HCT116 (cell line): ENCODE measurements around the gene PILRA. TPM values are rescaled to one million over a fixed set of nuclear protein-coding genes. Genes with fewer than 3 reads are reported as not detected.

Source experiments
- ATAC-seq: fragments of 200-7000 bp; cut with Tn5 transposase; 2 replicates; pipeline ENCODE4 v1.9.1; 2020; ENCODE audit warnings: mild to moderate bottlenecking, moderate library complexity
- BruUV-seq: library from RNA; stranded (reverse); fragments of 400-500 nt; replicated peaks from 2 replicates; lab custom pipeline; 2021; lab: Mats Ljungman, UMichigan
- CTCF ChIA-PET: fragments of 300-600 bp; sonication (Branson Sonifier 250); formaldehyde crosslinking; loops from one replicate; lab custom pipeline; 2021; ENCODE audit warnings: antibody characterized with exemption; lab: Charles Lee
- POLR2A ChIA-PET: fragments of 300-600, 350-600 bp; sonication (Branson Sonifier 250); formaldehyde crosslinking; loops from one replicate; lab custom pipeline; 2021; ENCODE audit warnings: antibody characterized with exemption; lab: Charles Lee
- RAD21 ChIA-PET, 2 experiments: fragments of 300-600 bp; sonication (Branson Sonifier 250); formaldehyde crosslinking; loops; one replicate each; lab custom pipeline; 2023; ENCODE audit warnings: low total read pairs in 2 of 2; ENCODE audit not compliant: uncharacterized antibody in 2 of 2, unreplicated experiment in 2 of 2, low non-redundant PET in 1 of 2; lab: Charles Lee
- DNase-seq: peaks from one replicate; pipeline ENCODE4 v3.0.0-alpha.2; 2010; ENCODE audit warnings: low read depth, low spot score
- H2AFZ ChIP-seq: fragments of 200-600 bp; shearing (Covaris generic), sonication (generic); 2 replicates; pipeline ENCODE4 v1.6.1; 2017; ENCODE audit warnings: low read depth, mixed run types, mixed read lengths, antibody characterized with exemption, low read length; ENCODE audit not compliant: poor library complexity, severe bottlenecking
- H3K27ac ChIP-seq: 2 replicates; pipeline ENCODE4 v1.5.1; 2012; ENCODE audit warnings: low read depth, low read length
- H3K27me3 ChIP-seq: fragments of 200-600 bp; sonication (generic); 2 replicates; pipeline ENCODE4 v1.6.1; 2016; ENCODE audit warnings: mixed run types, low read length, mixed read lengths; ENCODE audit not compliant: insufficient read depth
- H3K36me3 ChIP-seq, 2 experiments: fragments of 200-500 bp in 1 of 2; fragments of 200-600 bp in 1 of 2; sonication (Bioruptor generic) in 1 of 2; sonication (generic) in 1 of 2; 2 replicates each; pipeline versions ENCODE4 v1.5.1 to v1.6.1; 2014 to 2016; ENCODE audit warnings: low read length in 2 of 2, inconsistent platforms in 1 of 2, mixed read lengths in 1 of 2, mixed run types in 1 of 2; ENCODE audit not compliant: insufficient read depth in 2 of 2, control insufficient read depth in 1 of 2
- H3K4me1 ChIP-seq, 2 experiments: fragments of 200-600 bp in 1 of 2; sonication (generic) in 1 of 2; 2 replicates each; pipeline versions ENCODE4 v1.5.1 to v1.6.1; 2012 to 2017; ENCODE audit warnings: low read length in 2 of 2, inconsistent platforms in 1 of 2, mild to moderate bottlenecking in 1 of 2, mixed read lengths in 1 of 2, mixed run types in 1 of 2, moderate library complexity in 1 of 2; ENCODE audit not compliant: insufficient read depth in 2 of 2, control insufficient read depth in 1 of 2
- H3K4me2 ChIP-seq: fragments of 200-600 bp; sonication (generic); 2 replicates; pipeline ENCODE4 v1.6.1; 2017; ENCODE audit warnings: mixed run types, low read length, mixed read lengths
- H3K4me3 ChIP-seq, 2 experiments: fragments of 200-600 bp in 1 of 2; sonication (generic) in 1 of 2; replicated peaks in 1 of 2; 2 replicates each; pipeline ENCODE4 v1.5.1; 2011 to 2016; ENCODE audit warnings: low read length in 2 of 2, control low read depth in 1 of 2, low read depth in 1 of 2, mild to moderate bottlenecking in 1 of 2, mixed read lengths in 1 of 2, mixed run types in 1 of 2
- H3K79me2 ChIP-seq: fragments of 200-600 bp; sonication (generic); 2 replicates; pipeline ENCODE4 v1.6.1; 2017; ENCODE audit warnings: mild to moderate bottlenecking, mixed run types, low read length, moderate library complexity, mixed read lengths; ENCODE audit not compliant: insufficient read depth
- H3K9ac ChIP-seq: fragments of 200-600 bp; sonication (generic); 2 replicates; pipeline ENCODE4 v1.6.1; 2016; ENCODE audit warnings: low read length, mixed read lengths
- H3K9me2 ChIP-seq: fragments of 200-600 bp; sonication (generic), shearing (Covaris generic); 2 replicates; pipeline ENCODE4 v1.6.1; 2017; ENCODE audit warnings: mixed run types, mild to moderate bottlenecking, moderate library complexity; ENCODE audit not compliant: insufficient read depth
- H3K9me3 ChIP-seq, 2 experiments: fragments of 200-500 bp in 1 of 2; fragments of 200-600 bp in 1 of 2; sonication (Bioruptor generic) in 1 of 2; sonication (generic) in 1 of 2; 2 replicates each; pipeline ENCODE4 v1.6.1; 2014 to 2017; ENCODE audit warnings: low read length in 2 of 2, mixed read lengths in 2 of 2, inconsistent platforms in 1 of 2, low read depth in 1 of 2, mild to moderate bottlenecking in 1 of 2, mixed run types in 1 of 2, moderate library complexity in 1 of 2; ENCODE audit not compliant: control insufficient read depth in 1 of 2, insufficient read depth in 1 of 2
- H4K20me1 ChIP-seq: fragments of 200-600 bp; sonication (generic), shearing (Covaris generic); 2 replicates; pipeline ENCODE4 v1.6.1; 2017; ENCODE audit warnings: mixed run types, mild to moderate bottlenecking, moderate library complexity; ENCODE audit not compliant: insufficient read depth
- CBX3 ChIP-seq: IDR thresholded peaks from 2 replicates; pipeline ENCODE4 v1.6.1; 2012; ENCODE audit warnings: low read depth
- ELF1 ChIP-seq: IDR thresholded peaks from 2 replicates; pipeline ENCODE4 v1.6.1; 2012; ENCODE audit warnings: low read depth, borderline replicate concordance
- EZH2 ChIP-seq: fragments of 200-600 bp; sonication (generic); IDR thresholded peaks from 2 replicates; pipeline ENCODE4 v1.6.1; 2017; ENCODE audit warnings: antibody characterized with exemption, mixed run types
- EZH2phosphoT487 ChIP-seq: fragments of 200-600 bp; IDR thresholded peaks from 2 replicates; pipeline ENCODE4 v1.6.1; 2018; ENCODE audit warnings: antibody characterized with exemption, borderline replicate concordance
- FOSL1 ChIP-seq: IDR thresholded peaks from 2 replicates; pipeline ENCODE4 v1.6.1; 2012; ENCODE audit warnings: low read depth
- POLR2A ChIP-seq: IDR thresholded peaks from 2 replicates; pipeline ENCODE4 v1.7.0; 2011; ENCODE audit warnings: borderline replicate concordance; ENCODE audit not compliant: insufficient read depth, insufficient read length; ENCODE audit errors: extremely low read depth
- POLR2AphosphoS5 ChIP-seq: IDR thresholded peaks from 2 replicates; pipeline ENCODE4 v1.6.1; 2011; ENCODE audit warnings: mild to moderate bottlenecking, low read depth, low read length, moderate library complexity
- SRF ChIP-seq: IDR thresholded peaks from 2 replicates; pipeline ENCODE4 v1.6.1; 2012; ENCODE audit warnings: low read depth
- TCF7L2 ChIP-seq: IDR thresholded peaks from 2 replicates; pipeline ENCODE4 v1.7.0; 2011; ENCODE audit warnings: borderline replicate concordance, inconsistent platforms; ENCODE audit not compliant: insufficient read depth, insufficient read length; ENCODE audit errors: extremely low read depth
- ZFX ChIP-seq: fragments of 450-650 bp; IDR thresholded peaks from 2 replicates; pipeline ENCODE4 v1.6.1; 2017
- intact Hi-C: fragments of 100-400 bp; cut with micrococcal nuclease; formaldehyde crosslinking; loops from 2 replicates; pipeline ENCODE4 v1.10.0; 2022
- total RNA-seq: library from RNA; stranded (reverse); gene quantifications from one replicate; pipeline ENCODE4 v1.2.1, GENCODE V29; 2021; ENCODE audit not compliant: unreplicated experiment
- TF ChIP-seq, protein P1 (sequence below), 3 experiments: fragments of 200-600 bp in 1 of 3; sonication (generic) in 1 of 3; IDR thresholded peaks in 2 of 3; conservative IDR thresholded peaks in 1 of 3; 2 replicates each; pipeline ENCODE4 v1.5.1; 2012 to 2017; ENCODE audit warnings: low read depth in 2 of 3, low read length in 2 of 3, antibody characterized with exemption in 1 of 3, borderline replicate concordance in 1 of 3, control low read depth in 1 of 3, mild to moderate bottlenecking in 1 of 3, mixed read lengths in 1 of 3, mixed run types in 1 of 3, moderate library complexity in 1 of 3; ENCODE audit not compliant: insufficient read depth in 1 of 3
- TF ChIP-seq, protein P2 (sequence below): IDR thresholded peaks from 2 replicates; pipeline ENCODE4 v1.6.1; 2011; ENCODE audit warnings: mild to moderate bottlenecking, low read length, moderate library complexity; ENCODE audit not compliant: insufficient replicate concordance; ENCODE audit errors: extremely low read depth

Gene PILRA
- total RNA-seq, 1 experiment from 2014 or later = 1.8 TPM

DNA sequence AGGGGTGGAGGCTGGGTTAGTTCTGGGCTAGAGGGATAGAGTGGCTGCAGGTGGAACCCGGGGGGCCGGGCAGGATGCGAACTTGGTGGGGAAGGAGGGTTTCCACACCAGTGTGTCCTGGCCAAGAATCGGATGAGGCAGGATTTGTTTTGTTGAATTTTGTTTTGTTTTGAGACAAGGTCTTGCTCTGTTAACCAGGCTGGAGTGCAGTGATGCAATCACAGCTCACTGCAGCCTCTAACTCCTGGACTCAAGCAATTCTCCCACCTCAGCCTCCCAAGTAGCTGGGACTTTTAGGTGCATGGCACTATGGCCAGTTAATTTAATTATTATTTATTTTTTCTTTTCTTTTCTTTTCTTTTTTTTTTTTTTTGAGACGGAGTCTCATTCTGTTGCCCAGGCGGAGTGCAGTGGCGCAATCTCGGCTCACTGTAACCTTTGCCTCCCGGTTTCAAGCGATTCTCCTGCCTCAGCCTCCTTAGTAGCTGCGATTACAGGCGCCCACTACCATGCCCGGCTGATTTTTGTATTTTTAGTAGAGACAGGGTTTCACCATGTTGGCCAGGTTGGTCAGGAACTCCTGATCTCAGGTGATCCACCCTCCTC lies 76.0 kb downstream of the PILRA start:
- H3K27me3 ChIP-seq = no peaks in the 10 kb centered on the region
- no peaks in the 10 kb centered on the region for H3K9me3 ChIP-seq
- BruUV-seq = no TSS peak
- ATAC-seq = no peak
- H3K9ac ChIP-seq = no peak overlapping the region
- no peaks in the 10 kb centered on the region for H3K36me3 ChIP-seq
- no peak overlapping the region for H3K4me2 ChIP-seq
- H4K20me1 ChIP-seq = no peaks in the 10 kb centered on the region
- no peaks in the 10 kb centered on the region for H3K9me2 ChIP-seq
- no peak overlapping the region for H3K27ac ChIP-seq
- intact Hi-C loops = no loop called here
- no peak overlapping the region for H2AFZ ChIP-seq
- POLR2A ChIA-PET = interaction anchor here (0.7 kb wide), 1 partner anchor 1504 kb away, joined by 3 read pairs; no protein-coding TSS in a partner anchor
- no peak overlapping the region for H3K4me3 ChIP-seq
- CTCF ChIA-PET = interaction anchor here (0.7 to 2.4 kb wide), 5 partner anchors 8 to 137 kb away, joined by 4 to 12 read pairs (median 7); partner anchors contain the start of genes FBXO24, LRCH4, MEPCE and PPP1R35
- H3K79me2 ChIP-seq = no peaks in the 10 kb centered on the region
- TF ChIP-seq EZH2 (no peak), POLR2AphosphoS5 (no peak), POLR2A (no peak), EZH2phosphoT487 (no peak), ELF1 (no peak), FOSL1 (no peak), TCF7L2 (no peak), SRF (no peak), ZFX (no peak), CBX3 (no peak)
- TF ChIP-seq, protein P1, sequence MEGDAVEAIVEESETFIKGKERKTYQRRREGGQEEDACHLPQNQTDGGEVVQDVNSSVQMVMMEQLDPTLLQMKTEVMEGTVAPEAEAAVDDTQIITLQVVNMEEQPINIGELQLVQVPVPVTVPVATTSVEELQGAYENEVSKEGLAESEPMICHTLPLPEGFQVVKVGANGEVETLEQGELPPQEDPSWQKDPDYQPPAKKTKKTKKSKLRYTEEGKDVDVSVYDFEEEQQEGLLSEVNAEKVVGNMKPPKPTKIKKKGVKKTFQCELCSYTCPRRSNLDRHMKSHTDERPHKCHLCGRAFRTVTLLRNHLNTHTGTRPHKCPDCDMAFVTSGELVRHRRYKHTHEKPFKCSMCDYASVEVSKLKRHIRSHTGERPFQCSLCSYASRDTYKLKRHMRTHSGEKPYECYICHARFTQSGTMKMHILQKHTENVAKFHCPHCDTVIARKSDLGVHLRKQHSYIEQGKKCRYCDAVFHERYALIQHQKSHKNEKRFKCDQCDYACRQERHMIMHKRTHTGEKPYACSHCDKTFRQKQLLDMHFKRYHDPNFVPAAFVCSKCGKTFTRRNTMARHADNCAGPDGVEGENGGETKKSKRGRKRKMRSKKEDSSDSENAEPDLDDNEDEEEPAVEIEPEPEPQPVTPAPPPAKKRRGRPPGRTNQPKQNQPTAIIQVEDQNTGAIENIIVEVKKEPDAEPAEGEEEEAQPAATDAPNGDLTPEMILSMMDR (IDR thresholded peaks at IDR 0.05 in 2 of 3, conservative IDR thresholded peaks at IDR 0.05 in 1 of 3; ENCODE audit: borderline replicate concordance in 1 of 3, insufficient read depth in 1 of 3, low read depth in 2 of 3, low read length in 2 of 3) = no peak
- TF ChIP-seq, protein P2, sequence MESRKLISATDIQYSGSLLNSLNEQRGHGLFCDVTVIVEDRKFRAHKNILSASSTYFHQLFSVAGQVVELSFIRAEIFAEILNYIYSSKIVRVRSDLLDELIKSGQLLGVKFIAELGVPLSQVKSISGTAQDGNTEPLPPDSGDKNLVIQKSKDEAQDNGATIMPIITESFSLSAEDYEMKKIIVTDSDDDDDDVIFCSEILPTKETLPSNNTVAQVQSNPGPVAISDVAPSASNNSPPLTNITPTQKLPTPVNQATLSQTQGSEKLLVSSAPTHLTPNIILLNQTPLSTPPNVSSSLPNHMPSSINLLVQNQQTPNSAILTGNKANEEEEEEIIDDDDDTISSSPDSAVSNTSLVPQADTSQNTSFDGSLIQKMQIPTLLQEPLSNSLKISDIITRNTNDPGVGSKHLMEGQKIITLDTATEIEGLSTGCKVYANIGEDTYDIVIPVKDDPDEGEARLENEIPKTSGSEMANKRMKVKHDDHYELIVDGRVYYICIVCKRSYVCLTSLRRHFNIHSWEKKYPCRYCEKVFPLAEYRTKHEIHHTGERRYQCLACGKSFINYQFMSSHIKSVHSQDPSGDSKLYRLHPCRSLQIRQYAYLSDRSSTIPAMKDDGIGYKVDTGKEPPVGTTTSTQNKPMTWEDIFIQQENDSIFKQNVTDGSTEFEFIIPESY = no peak
- DNase-seq = no peak
- RAD21 ChIA-PET = no interaction called here
- peaks cover 2 to 23% of the 10 kb centered on the region in 2 experiments; a peak in 3 of 4 replicates for H3K4me1 ChIP-seq

Other genes with a start within 250 kb of the PILRA start
- gene MBLAC1, start 246.5 kb upstream of the PILRA start, total RNA-seq = 2.0 TPM
- gene LAMTOR4, start 224.6 kb upstream of the PILRA start, total RNA-seq = 152 TPM
- gene TRAPPC14, start 214.8 kb upstream of the PILRA start, total RNA-seq = 23.2 TPM
- gene GAL3ST4, start 204.9 kb upstream of the PILRA start, total RNA-seq = 3.3 TPM
- gene GPC2, start 196.1 kb upstream of the PILRA start, total RNA-seq = 17.9 TPM
- 1.2 TPM for gene STAG3, start 195.6 kb upstream of the PILRA start, total RNA-seq
- gene PVRIG, start 153.5 kb upstream of the PILRA start, total RNA-seq = 0.30 TPM
- not detected for gene SPDYE3, start 65.8 kb upstream of the PILRA start, total RNA-seq
- 60.2 TPM for gene PILRB, start 15.4 kb upstream of the PILRA start, total RNA-seq
- 1.5 TPM for gene ZCWPW1, start 55.2 kb downstream of the PILRA start, total RNA-seq
- gene MEPCE, start 56.3 kb downstream of the PILRA start, total RNA-seq = 44.4 TPM
- gene PPP1R35, start 63.0 kb downstream of the PILRA start, total RNA-seq = 68.7 TPM
- 1.7 TPM for gene SPACDR, start 90.8 kb downstream of the PILRA start, total RNA-seq
- gene TSC22D4, start 105.7 kb downstream of the PILRA start, total RNA-seq = 36.9 TPM
- gene NYAP1, start 110.4 kb downstream of the PILRA start, total RNA-seq = 6.7 TPM
- 14.0 TPM for gene AGFG2, start 165.7 kb downstream of the PILRA start, total RNA-seq
- 4.4 TPM for gene SAP25, start 200.4 kb downstream of the PILRA start, total RNA-seq
- gene LRCH4, start 212.6 kb downstream of the PILRA start, total RNA-seq = 47.9 TPM
- gene FBXO24, start 212.8 kb downstream of the PILRA start, total RNA-seq = 2.1 TPM
- gene PCOLCE, start 228.9 kb downstream of the PILRA start, total RNA-seq = 12.4 TPM
- 32.8 TPM for gene MOSPD3, start 239.1 kb downstream of the PILRA start, total RNA-seq